Neural crest cell (in vitro differentiated cells): Measurements from ENCODE around the gene PCGF1. TPM values are rescaled to one million over a fixed set of nuclear protein-coding genes. Genes with fewer than 3 reads are reported as not detected.

Source experiments
- DNase-seq: peaks from one replicate; pipeline ENCODE4 v3.0.0; 2021; ENCODE audit warnings: low read depth, mixed read lengths, low spot score
- H3K27ac Mint-ChIP-seq: one replicate; pipeline ENCODE4 v1.8.0; 2021; ENCODE audit warnings: mild to moderate bottlenecking, mixed read lengths; ENCODE audit not compliant: unreplicated experiment
- H3K27me3 Mint-ChIP-seq: 2 replicates; pipeline ENCODE4 v1.8.0; 2021; ENCODE audit warnings: low read depth, mild to moderate bottlenecking, mixed read lengths
- H3K36me3 Mint-ChIP-seq: 2 replicates; pipeline ENCODE4 v1.8.0; 2021; ENCODE audit warnings: low read depth, mild to moderate bottlenecking, mixed read lengths
- H3K4me1 Mint-ChIP-seq: 2 replicates; pipeline ENCODE4 v1.8.0; 2021; ENCODE audit warnings: mixed read lengths
- H3K4me3 Mint-ChIP-seq: one replicate; pipeline ENCODE4 v1.8.0; 2021; ENCODE audit warnings: mild to moderate bottlenecking, mixed read lengths
- H3K9me3 Mint-ChIP-seq: 2 replicates; pipeline ENCODE4 v1.8.0; 2021; ENCODE audit warnings: mixed read lengths
- total RNA-seq: library from RNA; stranded (reverse); gene quantifications from 2 replicates; pipeline ENCODE4 v1.2.1, GENCODE V29; 2021
- TF ChIP-seq, protein P1 (sequence below): fragments of 200-600 bp; sonication (generic); conservative IDR thresholded peaks from 2 replicates; pipeline ENCODE4 v1.5.0; 2021; ENCODE audit warnings: antibody characterized with exemption, mild to moderate bottlenecking

Gene PCGF1
- total RNA-seq, 1 donor from 2014 or later: 30.0 TPM

DNA sequence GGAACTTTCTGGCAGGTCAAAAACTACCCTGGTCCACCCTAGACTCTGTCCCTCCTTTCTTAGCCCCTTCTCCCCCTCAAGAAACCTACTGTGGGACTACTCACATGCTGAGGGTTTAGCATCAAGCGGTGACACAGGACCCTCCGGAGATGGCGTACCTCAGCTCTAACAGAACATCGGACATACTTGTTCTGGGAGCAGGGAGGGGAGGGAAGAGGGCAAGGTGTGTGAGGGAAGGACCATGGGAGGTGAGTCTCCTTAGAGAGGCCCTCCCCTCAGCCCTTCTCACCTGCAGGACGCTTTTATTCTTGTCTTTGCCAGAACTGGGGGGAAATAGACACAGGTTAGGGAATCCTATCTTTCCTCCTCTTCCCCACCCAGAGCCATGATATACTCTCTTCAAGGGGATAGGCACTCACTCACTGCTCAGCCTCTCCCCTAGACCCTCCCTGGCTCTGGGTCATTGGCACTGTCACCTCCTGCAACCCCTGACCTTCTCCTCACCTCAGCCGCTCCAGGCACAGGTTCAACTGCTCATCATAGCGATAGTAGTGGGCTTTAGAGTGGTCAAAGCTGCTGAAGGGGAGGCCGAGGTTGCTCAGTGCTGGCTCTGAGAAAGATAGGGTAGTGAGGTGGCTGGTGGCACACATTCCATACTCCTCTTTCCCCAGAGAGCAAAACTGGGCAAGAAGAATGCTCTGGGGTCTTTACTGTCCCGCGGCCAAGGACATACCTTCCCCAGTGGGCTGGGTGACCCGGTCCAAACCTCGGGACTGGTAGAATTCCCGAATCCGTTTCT is 1.8 kb downstream of the PCGF1 start:
- Mint-ChIP-seq H3K36me3 (peaks cover 23% of the 10 kb centered on the region), H3K4me1 (peaks cover 37% of the 10 kb centered on the region), H3K27ac (no peak overlapping the region), H3K4me3 (peak overlapping the region; percentile 99), H3K27me3 (peaks cover 91% of the 10 kb centered on the region), H3K9me3 (peaks cover 3% of the 10 kb centered on the region)
- TF ChIP-seq, protein P1, sequence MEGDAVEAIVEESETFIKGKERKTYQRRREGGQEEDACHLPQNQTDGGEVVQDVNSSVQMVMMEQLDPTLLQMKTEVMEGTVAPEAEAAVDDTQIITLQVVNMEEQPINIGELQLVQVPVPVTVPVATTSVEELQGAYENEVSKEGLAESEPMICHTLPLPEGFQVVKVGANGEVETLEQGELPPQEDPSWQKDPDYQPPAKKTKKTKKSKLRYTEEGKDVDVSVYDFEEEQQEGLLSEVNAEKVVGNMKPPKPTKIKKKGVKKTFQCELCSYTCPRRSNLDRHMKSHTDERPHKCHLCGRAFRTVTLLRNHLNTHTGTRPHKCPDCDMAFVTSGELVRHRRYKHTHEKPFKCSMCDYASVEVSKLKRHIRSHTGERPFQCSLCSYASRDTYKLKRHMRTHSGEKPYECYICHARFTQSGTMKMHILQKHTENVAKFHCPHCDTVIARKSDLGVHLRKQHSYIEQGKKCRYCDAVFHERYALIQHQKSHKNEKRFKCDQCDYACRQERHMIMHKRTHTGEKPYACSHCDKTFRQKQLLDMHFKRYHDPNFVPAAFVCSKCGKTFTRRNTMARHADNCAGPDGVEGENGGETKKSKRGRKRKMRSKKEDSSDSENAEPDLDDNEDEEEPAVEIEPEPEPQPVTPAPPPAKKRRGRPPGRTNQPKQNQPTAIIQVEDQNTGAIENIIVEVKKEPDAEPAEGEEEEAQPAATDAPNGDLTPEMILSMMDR: no peak
- DNase-seq: no peak

DNA sequence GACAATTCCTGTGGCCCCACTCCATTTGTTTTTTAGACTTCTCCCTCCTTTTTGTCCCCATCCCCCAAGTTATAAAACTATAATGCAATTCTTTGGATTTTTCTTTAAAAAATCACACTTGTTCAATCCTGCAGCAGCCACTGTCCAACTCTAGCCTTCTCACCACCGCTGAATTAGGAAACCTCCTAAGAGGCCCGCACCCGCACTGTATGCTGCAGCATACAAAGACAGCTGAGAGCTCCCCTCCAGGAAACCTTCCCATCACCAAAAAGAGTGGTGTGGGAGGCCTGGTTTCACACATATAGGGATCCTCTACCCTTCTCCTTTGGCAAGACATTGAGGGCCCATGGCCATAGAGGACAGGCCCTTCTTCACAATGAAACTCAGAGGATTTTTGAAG is 2.9 kb downstream of the PCGF1 start:
- H3K4me1 Mint-ChIP-seq: peaks cover 37% of the 10 kb centered on the region
- H3K36me3 Mint-ChIP-seq: peaks cover 23% of the 10 kb centered on the region
- DNase-seq: no peak
- peak overlapping the region; percentile 99 for H3K4me3 Mint-ChIP-seq
- TF ChIP-seq, protein P1: no peak
- peaks cover 91% of the 10 kb centered on the region for H3K27me3 Mint-ChIP-seq
- H3K9me3 Mint-ChIP-seq: peaks cover 3% of the 10 kb centered on the region
- H3K27ac Mint-ChIP-seq: no peak overlapping the region

DNA sequence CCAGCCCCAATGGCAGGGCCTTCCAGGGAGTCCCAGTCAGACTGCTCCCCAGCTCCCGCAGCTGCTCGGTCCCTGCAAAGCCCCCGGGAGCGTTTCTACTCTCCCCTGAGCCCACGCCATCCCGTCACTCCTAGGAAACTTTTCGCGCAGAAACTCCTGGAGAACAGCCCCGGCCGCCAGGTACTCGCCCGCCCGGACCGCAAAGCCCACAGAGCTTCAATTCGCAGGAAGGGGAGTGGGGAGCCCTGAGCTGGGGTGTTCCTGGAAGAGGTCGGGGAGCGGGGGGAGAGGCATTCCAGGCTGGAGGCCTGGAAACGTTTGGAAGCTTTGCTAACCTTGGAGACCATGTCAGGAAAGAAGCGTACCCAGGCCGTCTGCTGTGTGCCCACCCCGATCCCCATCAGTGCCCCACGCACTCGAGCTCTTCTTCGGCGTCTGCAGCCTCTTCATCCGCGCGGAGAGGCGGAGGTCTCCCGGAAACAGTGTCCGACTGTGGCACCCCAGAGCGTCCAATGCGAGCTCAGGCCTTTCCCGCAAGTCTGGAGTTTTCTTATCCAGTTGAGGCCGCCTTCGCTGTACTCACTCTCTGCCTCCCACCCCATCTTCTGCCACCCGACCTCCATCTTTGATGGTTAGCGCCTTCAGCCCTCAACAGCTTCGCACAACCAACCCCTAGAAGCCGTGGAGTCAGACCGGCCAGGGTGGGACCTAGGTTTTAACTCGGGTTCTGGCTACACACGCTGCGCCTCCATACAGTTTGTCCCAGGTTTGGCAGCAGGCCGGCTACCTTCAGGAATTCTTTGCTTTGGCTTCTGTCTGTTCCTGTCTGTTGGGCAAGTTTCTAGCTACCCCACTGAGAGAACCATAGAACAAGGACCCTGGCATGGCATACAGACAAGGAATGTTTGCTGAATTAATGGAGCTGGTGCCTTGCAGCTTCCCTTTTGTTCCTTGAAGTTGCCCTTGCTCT is 3.7 kb downstream of the PCGF1 start:
- DNase-seq: no peak
- TF ChIP-seq, protein P1: no peak
- peak overlapping the region; percentile 99 for H3K4me3 Mint-ChIP-seq
- peaks cover 23% of the 10 kb centered on the region for H3K36me3 Mint-ChIP-seq
- H3K9me3 Mint-ChIP-seq: peaks cover 3% of the 10 kb centered on the region
- peaks cover 41% of the 10 kb centered on the region for H3K4me1 Mint-ChIP-seq
- no peak overlapping the region for H3K27ac Mint-ChIP-seq
- peaks cover 90% of the 10 kb centered on the region for H3K27me3 Mint-ChIP-seq

DNA sequence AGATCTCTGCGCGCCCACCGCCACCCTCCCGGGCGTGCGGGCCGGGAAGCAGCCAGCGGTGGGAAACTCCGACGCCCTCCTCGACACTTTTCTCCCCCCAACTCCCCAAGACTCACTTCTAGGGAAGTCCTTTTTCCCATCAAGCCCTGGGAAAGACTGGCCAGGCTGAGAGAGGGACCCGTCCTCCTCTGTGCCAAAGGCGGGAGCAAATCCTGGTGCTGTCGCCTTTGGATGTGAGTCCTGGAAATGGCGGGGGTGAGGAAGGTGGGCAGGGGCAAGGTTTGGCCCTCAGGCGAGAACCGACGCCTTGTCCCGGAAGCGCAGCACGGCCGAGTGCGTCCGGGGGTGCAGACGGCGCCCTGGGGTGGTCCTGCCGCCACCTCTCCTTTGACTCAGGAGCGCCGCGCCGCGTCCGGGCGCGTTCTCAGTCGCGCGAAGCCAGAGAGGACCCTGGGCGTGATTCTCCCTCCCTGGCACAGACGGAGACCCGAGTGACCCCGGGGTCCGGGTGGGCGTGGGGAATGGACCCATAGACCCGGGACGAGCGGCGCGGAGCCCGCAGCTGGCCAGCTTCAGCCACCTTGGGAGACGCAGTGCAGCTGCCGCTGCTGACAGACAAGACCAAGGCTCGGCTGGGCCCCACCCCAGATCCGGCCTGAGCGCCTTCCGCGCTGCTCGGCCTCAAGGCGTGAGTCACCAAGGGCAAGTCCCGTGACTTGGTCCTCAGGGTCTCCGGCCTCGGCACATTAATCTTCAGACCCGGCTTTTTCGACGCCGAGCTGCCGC is 4.6 kb downstream of the PCGF1 start:
- Mint-ChIP-seq H3K4me3 (peak overlapping the region; percentile 74), H3K36me3 (peaks cover 20% of the 10 kb centered on the region), H3K27ac (no peak overlapping the region), H3K9me3 (no peaks in the 10 kb centered on the region), H3K27me3 (peaks cover 91% of the 10 kb centered on the region), H3K4me1 (peaks cover 40% of the 10 kb centered on the region)
- peak; percentile 37 for DNase-seq
- TF ChIP-seq, protein P1: peak; percentile 40

DNA sequence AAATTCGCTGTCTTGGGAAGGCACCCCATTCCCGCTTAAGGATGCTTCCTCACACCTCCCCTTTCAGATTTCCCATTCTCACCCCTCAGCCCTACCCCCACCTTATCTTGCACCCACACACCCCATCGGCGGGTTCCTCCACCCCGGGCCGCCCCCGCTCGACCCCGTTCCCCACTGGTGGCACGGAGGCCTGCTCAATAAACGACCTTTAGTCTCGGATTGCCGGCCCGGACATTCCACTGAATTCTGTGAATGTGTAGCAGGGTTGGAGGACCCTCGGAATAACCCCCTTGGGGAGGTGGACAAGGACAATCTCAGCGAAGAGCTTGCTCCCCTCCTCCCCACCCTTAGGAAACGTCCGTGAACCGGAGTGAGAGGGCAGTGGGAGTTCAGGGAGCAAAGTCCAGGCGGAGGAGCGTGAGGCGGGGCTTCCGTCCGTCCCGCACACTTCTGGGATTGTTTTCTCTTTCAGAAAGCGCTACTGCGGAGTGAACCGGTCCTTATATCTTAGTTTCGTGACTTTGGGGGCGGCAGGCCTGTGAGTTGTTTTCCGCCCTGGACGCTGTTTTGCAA is 5.3 kb downstream of the PCGF1 start:
- Mint-ChIP-seq H3K36me3 (peaks cover 20% of the 10 kb centered on the region), H3K9me3 (no peaks in the 10 kb centered on the region), H3K4me3 (peak overlapping the region; percentile 74), H3K27me3 (peaks cover 92% of the 10 kb centered on the region), H3K27ac (no peak overlapping the region), H3K4me1 (peaks cover 35% of the 10 kb centered on the region)
- no peak for DNase-seq
- TF ChIP-seq, protein P1: no peak
